Measurements from ENCODE around the gene MAN1B1. TPM values are rescaled to one million over a fixed set of nuclear protein-coding genes. Genes with fewer than 3 reads are reported as not detected.
A peak's percentile ranks its signal among the peaks of the same experiment; 100 is the strongest.

The MAN1B1 gene
- total RNA-seq, 1 donor from 2014 or later: 109 TPM

DNA sequence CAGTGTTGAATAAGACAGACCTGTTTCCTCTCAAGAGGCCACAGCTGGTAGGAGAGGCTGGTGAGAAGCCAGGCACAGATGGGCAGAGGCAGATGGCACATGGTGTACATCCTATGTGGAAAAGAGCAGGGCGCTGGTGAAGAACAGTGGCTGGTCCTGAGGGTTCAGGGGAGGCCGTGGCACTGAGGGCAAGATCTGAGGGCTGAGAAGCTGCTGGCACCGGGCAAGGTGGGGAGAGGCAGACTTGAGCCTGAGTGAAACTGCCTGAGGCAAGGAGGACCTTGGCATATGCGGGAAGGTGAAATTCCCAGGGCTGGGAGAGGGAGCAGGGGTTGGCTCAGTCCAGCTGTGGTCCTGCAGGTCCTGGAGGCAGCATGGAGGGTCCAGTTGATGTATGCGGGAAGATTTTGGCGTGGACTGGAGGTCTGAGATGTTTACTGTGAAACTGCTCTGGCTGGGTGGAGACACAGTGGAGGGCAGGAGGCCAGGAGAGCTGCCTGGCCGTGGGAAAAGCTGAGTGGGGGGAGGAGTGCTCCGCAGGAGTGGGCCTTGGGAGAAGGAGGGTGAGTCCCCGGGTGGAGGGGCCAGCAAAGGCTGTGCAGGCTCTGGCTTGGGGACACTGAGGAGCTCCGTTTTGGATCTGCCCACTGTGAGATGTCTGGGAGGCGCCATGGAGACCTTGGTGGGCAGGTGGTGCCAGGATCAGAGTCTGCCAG lies 2.6 kb downstream of the MAN1B1 start:
- H3K4me3 Mint-ChIP-seq (ENCODE audit: unreplicated experiment): no peak overlapping the region
- TF ChIP-seq, protein P1, sequence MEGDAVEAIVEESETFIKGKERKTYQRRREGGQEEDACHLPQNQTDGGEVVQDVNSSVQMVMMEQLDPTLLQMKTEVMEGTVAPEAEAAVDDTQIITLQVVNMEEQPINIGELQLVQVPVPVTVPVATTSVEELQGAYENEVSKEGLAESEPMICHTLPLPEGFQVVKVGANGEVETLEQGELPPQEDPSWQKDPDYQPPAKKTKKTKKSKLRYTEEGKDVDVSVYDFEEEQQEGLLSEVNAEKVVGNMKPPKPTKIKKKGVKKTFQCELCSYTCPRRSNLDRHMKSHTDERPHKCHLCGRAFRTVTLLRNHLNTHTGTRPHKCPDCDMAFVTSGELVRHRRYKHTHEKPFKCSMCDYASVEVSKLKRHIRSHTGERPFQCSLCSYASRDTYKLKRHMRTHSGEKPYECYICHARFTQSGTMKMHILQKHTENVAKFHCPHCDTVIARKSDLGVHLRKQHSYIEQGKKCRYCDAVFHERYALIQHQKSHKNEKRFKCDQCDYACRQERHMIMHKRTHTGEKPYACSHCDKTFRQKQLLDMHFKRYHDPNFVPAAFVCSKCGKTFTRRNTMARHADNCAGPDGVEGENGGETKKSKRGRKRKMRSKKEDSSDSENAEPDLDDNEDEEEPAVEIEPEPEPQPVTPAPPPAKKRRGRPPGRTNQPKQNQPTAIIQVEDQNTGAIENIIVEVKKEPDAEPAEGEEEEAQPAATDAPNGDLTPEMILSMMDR (IDR thresholded peaks at IDR 0.05): no peak
- H3K27ac Mint-ChIP-seq (ENCODE audit: unreplicated experiment): peak overlapping the region; percentile 38
- H3K9me3 Mint-ChIP-seq (ENCODE audit: unreplicated experiment): no peaks in the 10 kb centered on the region
- no peaks in the 10 kb centered on the region for H3K27me3 Mint-ChIP-seq (ENCODE audit: unreplicated experiment)
- peaks cover 28% of the 10 kb centered on the region for H3K4me1 Mint-ChIP-seq (ENCODE audit: unreplicated experiment)
- DNase-seq (ENCODE audit: extremely low spot score, unreplicated experiment): no peak
- H3K36me3 Mint-ChIP-seq (ENCODE audit: unreplicated experiment): peaks cover 21% of the 10 kb centered on the region

- H3K9me3 Mint-ChIP-seq (ENCODE audit: unreplicated experiment): no peaks in the 10 kb centered on the region
- H3K27ac Mint-ChIP-seq (ENCODE audit: unreplicated experiment): no peak overlapping the region
- no peaks in the 10 kb centered on the region for H3K4me1 Mint-ChIP-seq (ENCODE audit: unreplicated experiment)
- TF ChIP-seq, protein P1 (IDR thresholded peaks at IDR 0.05): no peak
- H3K36me3 Mint-ChIP-seq (ENCODE audit: unreplicated experiment): peaks cover 37% of the 10 kb centered on the region
- DNase-seq (ENCODE audit: extremely low spot score, unreplicated experiment): no peak
- H3K4me3 Mint-ChIP-seq (ENCODE audit: unreplicated experiment): no peak overlapping the region
- no peaks in the 10 kb centered on the region for H3K27me3 Mint-ChIP-seq (ENCODE audit: unreplicated experiment)
Measured at GRCh38 chr9:137095664-137096517, 9.1 kb downstream of the MAN1B1 start.

- TF ChIP-seq, protein P1 (IDR thresholded peaks at IDR 0.05): no peak
- Mint-ChIP-seq H3K27ac (ENCODE audit: unreplicated experiment) (no peak overlapping the region), H3K36me3 (ENCODE audit: unreplicated experiment) (peaks cover 37% of the 10 kb centered on the region), H3K27me3 (ENCODE audit: unreplicated experiment) (no peaks in the 10 kb centered on the region), H3K9me3 (ENCODE audit: unreplicated experiment) (no peaks in the 10 kb centered on the region), H3K4me1 (ENCODE audit: unreplicated experiment) (no peaks in the 10 kb centered on the region), H3K4me3 (ENCODE audit: unreplicated experiment) (no peak overlapping the region)
- no peak for DNase-seq (ENCODE audit: extremely low spot score, unreplicated experiment)
Measured at GRCh38 chr9:137096785-137097546, 10.2 kb downstream of the MAN1B1 start.

DNA sequence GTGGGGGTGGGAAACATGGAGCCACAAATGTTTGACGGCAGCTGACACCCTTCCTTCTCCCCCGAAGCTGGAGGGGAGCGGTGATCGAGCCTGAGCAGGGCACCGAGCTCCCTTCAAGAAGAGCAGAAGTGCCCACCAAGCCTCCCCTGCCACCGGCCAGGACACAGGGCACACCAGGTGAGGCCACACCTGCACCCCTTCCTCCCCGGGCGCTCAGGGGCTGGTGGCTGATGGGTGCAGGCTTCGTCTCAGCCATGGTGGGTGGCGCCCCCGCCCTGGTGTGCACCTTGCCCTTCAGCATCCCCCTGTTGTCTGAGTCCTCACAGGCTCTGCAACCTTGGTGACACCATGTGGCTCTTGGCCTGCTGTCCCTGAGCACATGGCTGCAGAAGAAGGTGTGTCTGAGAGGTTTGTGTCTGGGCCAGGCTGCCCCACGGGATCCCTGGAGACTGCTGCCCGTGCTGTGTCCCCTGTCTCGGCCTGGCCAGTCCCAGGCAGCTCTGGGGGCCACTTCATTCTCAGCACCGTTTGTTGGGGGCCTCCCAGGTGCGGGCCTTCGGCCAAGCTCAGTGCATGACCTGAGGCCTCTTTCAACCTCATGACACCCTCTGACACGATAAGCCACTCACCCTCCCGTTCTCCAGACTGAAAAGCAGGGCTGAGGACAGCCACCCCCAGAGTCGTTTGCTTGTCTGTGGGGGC lies 11.1 kb downstream of the MAN1B1 start:
- no peaks in the 10 kb centered on the region for H3K9me3 Mint-ChIP-seq (ENCODE audit: unreplicated experiment)
- no peaks in the 10 kb centered on the region for H3K4me1 Mint-ChIP-seq (ENCODE audit: unreplicated experiment)
- H3K27me3 Mint-ChIP-seq (ENCODE audit: unreplicated experiment): no peaks in the 10 kb centered on the region
- no peak overlapping the region for H3K4me3 Mint-ChIP-seq (ENCODE audit: unreplicated experiment)
- no peak for DNase-seq (ENCODE audit: extremely low spot score, unreplicated experiment)
- TF ChIP-seq, protein P1 (IDR thresholded peaks at IDR 0.05): no peak
- no peak overlapping the region for H3K27ac Mint-ChIP-seq (ENCODE audit: unreplicated experiment)
- H3K36me3 Mint-ChIP-seq (ENCODE audit: unreplicated experiment): peaks cover 31% of the 10 kb centered on the region
